AG10803 (cell line): ENCODE data around the gene UMODL1.

Experiments used
- DNase-seq: peaks from one replicate; pipeline ENCODE4 v3.0.0; 2010; ENCODE audit warnings: low read depth
- H3K4me3 ChIP-seq: 2 replicates; pipeline ENCODE4 v1.5.1; 2011; ENCODE audit warnings: mild to moderate bottlenecking, low read length, control low read depth
- CTCF ChIP-seq: conservative IDR thresholded peaks from 2 replicates; pipeline ENCODE4 v1.5.1; 2011; ENCODE audit warnings: mild to moderate bottlenecking, low read length, control low read depth, inconsistent platforms

The UMODL1 gene

GRCh38 chr21:42059721-42060120, 11.4 kb upstream of the UMODL1 start:
- no peak for DNase-seq
- H3K4me3 ChIP-seq = no peak overlapping the region
- TF ChIP-seq CTCF = no peak

- TF ChIP-seq CTCF = no peak
- no peak overlapping the region for H3K4me3 ChIP-seq
- DNase-seq = no peak
Observed at GRCh38 chr21:42060166-42060565, 11.0 kb upstream of the UMODL1 start.

GRCh38 chr21:42061195-42061985, 9.7 kb upstream of the UMODL1 start:
- H3K4me3 ChIP-seq = no peak overlapping the region
- TF ChIP-seq CTCF = no peak
- no peak for DNase-seq

- H3K4me3 ChIP-seq = no peak overlapping the region
Observed at GRCh38 chr21:42061986-42062235, 9.2 kb upstream of the UMODL1 start.

GRCh38 chr21:42062236-42063022, 8.7 kb upstream of the UMODL1 start:
- no peak overlapping the region for H3K4me3 ChIP-seq
- no peak for TF ChIP-seq CTCF
- no peak for DNase-seq

More at GRCh38 chr21:42061986-42062235, 9.2 kb upstream of the UMODL1 start:
- no peak for DNase-seq
- no peak for TF ChIP-seq CTCF

- no peak for TF ChIP-seq CTCF
- DNase-seq = no peak
- no peak overlapping the region for H3K4me3 ChIP-seq
Observed at GRCh38 chr21:42063191-42063570, 7.9 kb upstream of the UMODL1 start.
